ENCODE data around the gene MRPS7. TPM values are rescaled to one million over a fixed set of nuclear protein-coding genes. Genes with fewer than 3 reads are reported as not detected.

MRPS7 gene
- total RNA-seq, 6 donors from 2014 or later = 23.7 to 56.7 (median 36.9) TPM

GRCh38 chr17:75315541-75316243 is 54.0 kb downstream of the MRPS7 start:
- peak; percentile 45 to 58 for DNase-seq

More at GRCh38 chr17:75315541-75316243, 54.0 kb downstream of the MRPS7 start:
- WGBS, 2 donors = 74 to 87% methylated on average over 19 of the region's 19 CpGs
- H3K4me1 ChIP-seq = peaks cover 0 to 18% (median 9%) of the 10 kb centered on the region in 4 donors
- peak in 1 of 2 donors; percentile 52 for ATAC-seq (ENCODE audit: low FRiP score in 2 of 2)
- no peaks in the 10 kb centered on the region for H3K27me3 ChIP-seq
- H3K36me3 ChIP-seq = peaks cover 9 to 33% (median 21%) of the 10 kb centered on the region in 4 donors
- no peak overlapping the region for H3K4me3 ChIP-seq
- H3K9me3 ChIP-seq = no peaks in the 10 kb centered on the region
- H3K27ac ChIP-seq = peak overlapping the region; percentile 39 to 79 (median 60)
- TF ChIP-seq EP300 (IDR thresholded peaks at IDR 0.05) = no peak
- TF ChIP-seq POLR2A (IDR thresholded peaks at IDR 0.05) = peak in 1 of 4 donors; percentile 26

Other genes starting within 250 kb of the MRPS7 start
- gene MRPL58, start 249.2 kb upstream of the MRPS7 start, total RNA-seq = 10 to 100 TPM; 10.5 to 41.0 (median 21.8) TPM
- 100 to 1,000 TPM; 126 to 198 (median 186) TPM for gene ATP5PD, start 214.9 kb upstream of the MRPS7 start, total RNA-seq
- 10 to 100 TPM; 17.8 to 26.1 (median 22.9) TPM for gene KCTD2, start 214.7 kb upstream of the MRPS7 start, total RNA-seq
- 100 to 1,000 TPM in 4 of 6 donors, 10 to 100 TPM in 2; 40.6 to 234 (median 123) TPM for gene SLC16A5, start 173.9 kb upstream of the MRPS7 start, total RNA-seq
- gene ARMC7, start 151.9 kb upstream of the MRPS7 start, total RNA-seq = 10 to 100 TPM in 5 of 6 donors, 1 to 10 TPM in 1; 7.3 to 29.5 (median 16.6) TPM
- gene NT5C, start 130.1 kb upstream of the MRPS7 start, total RNA-seq = 100 to 1,000 TPM in 2 of 6 donors, 10 to 100 TPM in 4; 46.4 to 113 (median 76.6) TPM
- 100 to 1,000 TPM in 1 of 6 donors, 10 to 100 TPM in 5; 44.0 to 118 (median 70.1) TPM for gene JPT1, start 107.4 kb upstream of the MRPS7 start, total RNA-seq
- gene SUMO2, start 78.9 kb upstream of the MRPS7 start, total RNA-seq = 100 to 1,000 TPM in 2 of 6 donors, 10 to 100 TPM in 4; 19.9 to 343 (median 64.9) TPM
- 10 to 100 TPM; 21.7 to 69.1 (median 43.5) TPM for gene NUP85, start 56.2 kb upstream of the MRPS7 start, total RNA-seq
- 100 to 1,000 TPM in 2 of 6 donors, 10 to 100 TPM in 4; 32.3 to 139 (median 55.4) TPM for gene GGA3, start 273 bp upstream of the MRPS7 start, total RNA-seq
- 10 to 100 TPM; 19.9 to 42.8 (median 36.2) TPM for gene MIF4GD, start 9.4 kb downstream of the MRPS7 start, total RNA-seq
- 10 to 100 TPM; 21.9 to 37.0 (median 23.9) TPM for gene SLC25A19, start 27.6 kb downstream of the MRPS7 start, total RNA-seq
- 100 to 1,000 TPM; 103 to 168 (median 151) TPM for gene GRB2, start 143.8 kb downstream of the MRPS7 start, total RNA-seq
- 100 to 1,000 TPM in 2 of 6 donors, 10 to 100 TPM in 4; 62.3 to 320 (median 90.5) TPM for gene TMEM94, start 194.8 kb downstream of the MRPS7 start, total RNA-seq